Nephron (organoid): ENCODE measurements around the gene OR5K2.

Experiments
- H3K27ac Mint-ChIP-seq, 3 experiments: 2 replicates each; pipeline ENCODE4 v1.8.0; 2020; ENCODE audit warnings: mixed read lengths in 3 of 3, mild to moderate bottlenecking in 2 of 3, moderate library complexity in 1 of 3
- H3K27me3 Mint-ChIP-seq: 2 replicates; pipeline ENCODE4 v1.8.0; 2021; ENCODE audit warnings: low read depth, mild to moderate bottlenecking, moderate library complexity, mixed read lengths
- H3K36me3 Mint-ChIP-seq: 2 replicates; pipeline ENCODE4 v1.8.0; 2020; ENCODE audit warnings: low read depth, mixed read lengths
- H3K4me1 Mint-ChIP-seq: 2 replicates; pipeline ENCODE4 v1.8.0; 2020; ENCODE audit warnings: mixed read lengths
- H3K4me3 Mint-ChIP-seq, 3 experiments: 2 replicates each; pipeline ENCODE4 v1.8.0; 2020; ENCODE audit warnings: mild to moderate bottlenecking in 3 of 3, mixed read lengths in 3 of 3, moderate library complexity in 2 of 3
- H3K9me3 Mint-ChIP-seq: 2 replicates; pipeline ENCODE4 v1.8.0; 2020; ENCODE audit warnings: mixed read lengths
- CTCF ChIP-seq, 3 experiments: fragments of 200-600 bp; sonication (generic); IDR thresholded peaks; one replicate each; pipeline ENCODE4 v1.5.0; 2021; ENCODE audit warnings: antibody characterized with exemption in 3 of 3; ENCODE audit not compliant: unreplicated experiment in 3 of 3

OR5K2 gene

DNA sequence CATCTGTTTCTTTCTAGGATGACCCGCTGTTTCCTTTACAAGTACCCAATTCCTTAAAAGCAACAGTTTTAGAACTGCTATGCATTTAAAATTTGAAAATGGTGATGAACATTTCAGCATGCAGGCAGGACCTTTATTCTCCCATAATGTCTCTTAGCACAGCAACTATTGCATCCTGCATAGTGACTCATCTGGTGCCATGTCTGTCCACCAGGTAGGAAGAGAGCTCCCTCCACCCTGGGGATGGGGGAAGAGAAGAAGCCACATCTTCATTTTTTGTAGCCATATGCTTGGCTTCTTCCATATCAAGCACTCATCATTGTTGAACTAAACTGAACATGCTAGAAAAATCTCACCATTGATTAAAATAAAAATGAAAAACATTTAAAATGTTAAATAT, 44.2 kb downstream of the OR5K2 start:
- H3K4me1 Mint-ChIP-seq: no peaks in the 10 kb centered on the region
- H3K4me3 Mint-ChIP-seq: no peak overlapping the region
- no peaks in the 10 kb centered on the region for H3K36me3 Mint-ChIP-seq
- no peak for TF ChIP-seq CTCF (IDR thresholded peaks at IDR 0.05; ENCODE audit: unreplicated experiment in 3 of 3)
- H3K27me3 Mint-ChIP-seq: peaks cover 3% of the 10 kb centered on the region
- no peaks in the 10 kb centered on the region for H3K9me3 Mint-ChIP-seq
- no peak overlapping the region for H3K27ac Mint-ChIP-seq

- no peak overlapping the region for H3K4me3 Mint-ChIP-seq
- no peak for TF ChIP-seq CTCF (IDR thresholded peaks at IDR 0.05; ENCODE audit: unreplicated experiment in 3 of 3)
- no peaks in the 10 kb centered on the region for H3K36me3 Mint-ChIP-seq
- H3K9me3 Mint-ChIP-seq: no peaks in the 10 kb centered on the region
- no peak overlapping the region for H3K27ac Mint-ChIP-seq
- no peaks in the 10 kb centered on the region for H3K4me1 Mint-ChIP-seq
- H3K27me3 Mint-ChIP-seq: peaks cover 3% of the 10 kb centered on the region
Observed at GRCh38 chr3:98542623-98543022, 45.1 kb downstream of the OR5K2 start.

GRCh38 chr3:98545940-98546339, 48.5 kb downstream of the OR5K2 start:
- H3K4me3 Mint-ChIP-seq: no peak overlapping the region
- H3K27me3 Mint-ChIP-seq: peaks cover 3% of the 10 kb centered on the region
- no peak for TF ChIP-seq CTCF (IDR thresholded peaks at IDR 0.05; ENCODE audit: unreplicated experiment in 3 of 3)
- no peak overlapping the region for H3K27ac Mint-ChIP-seq
- H3K9me3 Mint-ChIP-seq: no peaks in the 10 kb centered on the region
- H3K4me1 Mint-ChIP-seq: no peaks in the 10 kb centered on the region
- no peaks in the 10 kb centered on the region for H3K36me3 Mint-ChIP-seq
